Adrenal gland (tissue), 12 donors: Measurements from ENCODE around the gene DLK1. TPM values are rescaled to one million over a fixed set of nuclear protein-coding genes. Genes with fewer than 3 reads are reported as not detected.

Source experiments
- DNase-seq, 7 donors: peaks; one replicate each; pipeline ENCODE4 v3.0.0-alpha.2; 2019 to 2020
- H3K27ac ChIP-seq, 5 donors: fragments of 200-600 bp; sonication (generic) in 4 of 5; 1 replicate in 3 of 5; 2 replicates in 2 of 5; pipeline versions ENCODE4 v1.5.1 to v1.8.0; 2016 to 2020; ENCODE audit warnings: mild to moderate bottlenecking in 1 of 5
- H3K27me3 ChIP-seq: fragments of 200-600 bp; 2 replicates; pipeline ENCODE4 v1.8.0; 2021
- H3K36me3 ChIP-seq, 2 donors: fragments of 200-600 bp; replicated peaks in 1 of 2; 1 replicate in 1 of 2; 2 replicates in 1 of 2; pipeline versions ENCODE4 v1.5.1 to v1.8.0; 2018 to 2022
- H3K4me1 ChIP-seq, 2 donors: fragments of 200-600 bp; replicated peaks in 1 of 2; 1 replicate in 1 of 2; 2 replicates in 1 of 2; pipeline versions ENCODE4 v1.5.1 to v1.8.0; 2018 to 2021
- H3K4me3 ChIP-seq, 4 donors: fragments of 200-600 bp; sonication (generic) in 3 of 4; one replicate each; pipeline ENCODE4 v1.5.1; 2016 to 2018
- H3K9me3 ChIP-seq, 3 donors: fragments of 200-600 bp; sonication (generic) in 1 of 3; replicated peaks in 1 of 3; 1 replicate in 2 of 3; 2 replicates in 1 of 3; pipeline versions ENCODE4 v1.5.1 to v1.8.0; 2016 to 2021
- POLR2A ChIP-seq, 2 donors: fragments of 450-650 bp; IDR thresholded peaks; one replicate each; pipeline ENCODE4 v1.6.1; 2017; ENCODE audit warnings: antibody characterized with exemption in 2 of 2, mild to moderate bottlenecking in 2 of 2, moderate library complexity in 1 of 2
- WGBS, 4 donors: extraction: QIAGEN DNeasy Blood & Tissue Kit in 2 of 4; methylation state at CpG; one replicate each; pipeline versions ENCODE4 v1.1.5 to v1.1.7; 2013 to 2017; 5-methylcytosine and 5-hydroxymethylcytosine counted together
- intact Hi-C, 2 donors: fragments of 100-400 bp; cut with DNase I; formaldehyde crosslinking; loops; one replicate each; pipeline versions ENCODE4 v1.14.1 to v1.15.0; 2022 to 2023
- polyA plus RNA-seq, 3 donors: library from polyadenylated mRNA; stranded (reverse); fragments of 200-250 nt in 2 of 3; fragments of 350-450 nt in 1 of 3; fragmentation: Illumina TruSeq in 1 of 3; extraction: RNeasy Lipid Tissue Mini Kit (QIAGEN cat#74804) in 1 of 3; gene quantifications; one replicate each; pipeline ENCODE4 v1.2.3, GENCODE V29; 2013 to 2014
- total RNA-seq, 9 donors: library from RNA; depleted of rRNA in 4 of 9; stranded (reverse); fragments of >200 nt in 4 of 9; fragments of 120-200 nt in 1 of 9; fragmentation: NEBNext Ultra II Directional in 1 of 9; extraction: Animal tissue kit (Norgen Biotek cat#: 25700) in 1 of 9; gene quantifications; one replicate each; pipeline versions ENCODE4 v1.1.0 to v1.2.4, GENCODE V29; 2013 to 2023
- TF ChIP-seq, protein P1 (sequence below), 6 experiments: fragments of 450-650 bp in 4 of 6; fragments of 200-600 bp in 2 of 6; sonication (generic) in 1 of 6; IDR thresholded peaks; 1 replicate in 5 of 6; 2 replicates in 1 of 6; pipeline versions ENCODE4 v1.5.1 to v1.8.0; 2016 to 2021; ENCODE audit warnings: antibody characterized with exemption in 6 of 6, mild to moderate bottlenecking in 2 of 6, moderate library complexity in 1 of 6
- donor health status: healthy with polysubstance abuse.
- donor health status: Bipolar disorder and iron deficiency.
- donor health status: DM: yes; HTN: yes; CAD: no.
- donor health status: DM: no; HTN: no; CAD: no.
- donor health status: DM: no; HTN: no; CAD: no.
- donor health status: DM: yes; HTN: yes; CAD: no.

Gene DLK1
- total and polyA plus RNA-seq, 12 donors: 426 to 2,787 (median 1,682) TPM

GRCh38 chr14:100739306-100739705 lies 12.6 kb downstream of the DLK1 start:
- peak in 2 of 7 donors; percentile 6 to 55 for DNase-seq
- intact Hi-C loops: no loop called here
- Histone ChIP-seq H3K4me3 (no peak overlapping the region), H3K36me3 (peaks cover 0 to 6% of the 10 kb centered on the region in 2 donors), H3K27me3 (no peaks in the 10 kb centered on the region), H3K27ac (no peak overlapping the region), H3K4me1 (no peaks in the 10 kb centered on the region), H3K9me3 (no peaks in the 10 kb centered on the region)
- TF ChIP-seq, protein P1, sequence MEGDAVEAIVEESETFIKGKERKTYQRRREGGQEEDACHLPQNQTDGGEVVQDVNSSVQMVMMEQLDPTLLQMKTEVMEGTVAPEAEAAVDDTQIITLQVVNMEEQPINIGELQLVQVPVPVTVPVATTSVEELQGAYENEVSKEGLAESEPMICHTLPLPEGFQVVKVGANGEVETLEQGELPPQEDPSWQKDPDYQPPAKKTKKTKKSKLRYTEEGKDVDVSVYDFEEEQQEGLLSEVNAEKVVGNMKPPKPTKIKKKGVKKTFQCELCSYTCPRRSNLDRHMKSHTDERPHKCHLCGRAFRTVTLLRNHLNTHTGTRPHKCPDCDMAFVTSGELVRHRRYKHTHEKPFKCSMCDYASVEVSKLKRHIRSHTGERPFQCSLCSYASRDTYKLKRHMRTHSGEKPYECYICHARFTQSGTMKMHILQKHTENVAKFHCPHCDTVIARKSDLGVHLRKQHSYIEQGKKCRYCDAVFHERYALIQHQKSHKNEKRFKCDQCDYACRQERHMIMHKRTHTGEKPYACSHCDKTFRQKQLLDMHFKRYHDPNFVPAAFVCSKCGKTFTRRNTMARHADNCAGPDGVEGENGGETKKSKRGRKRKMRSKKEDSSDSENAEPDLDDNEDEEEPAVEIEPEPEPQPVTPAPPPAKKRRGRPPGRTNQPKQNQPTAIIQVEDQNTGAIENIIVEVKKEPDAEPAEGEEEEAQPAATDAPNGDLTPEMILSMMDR (IDR thresholded peaks at IDR 0.05): no peak
- no peak for TF ChIP-seq POLR2A (IDR thresholded peaks at IDR 0.05)
- WGBS, 4 donors: 84 to 88% (median 85%) methylated on average over 11 of the region's 11 CpGs

GRCh38 chr14:100740196-100740825 lies 13.6 kb downstream of the DLK1 start:
- DNase-seq: peak in 2 of 7 donors; percentile 12 to 33

GRCh38 chr14:100740929-100741328 lies 14.2 kb downstream of the DLK1 start:
- peak in 1 of 7 donors; percentile 37 for DNase-seq
- no peaks in the 10 kb centered on the region for H3K27me3 ChIP-seq
- TF ChIP-seq POLR2A (IDR thresholded peaks at IDR 0.05): no peak
- TF ChIP-seq, protein P1 (IDR thresholded peaks at IDR 0.05): no peak

More at GRCh38 chr14:100740196-100740825, 13.6 kb downstream of the DLK1 start:
- H3K36me3 ChIP-seq: no peaks in the 10 kb centered on the region
- no peaks in the 10 kb centered on the region for H3K4me1 ChIP-seq
- intact Hi-C loops: no loop called here
- TF ChIP-seq POLR2A (IDR thresholded peaks at IDR 0.05): no peak
- TF ChIP-seq, protein P1 (IDR thresholded peaks at IDR 0.05): no peak
- no peak overlapping the region for H3K27ac ChIP-seq
- H3K4me3 ChIP-seq: no peak overlapping the region
- no peaks in the 10 kb centered on the region for H3K27me3 ChIP-seq
- WGBS, 4 donors: 83 to 94% (median 88%) methylated on average over 8 to 9 of the region's 9 CpGs
- H3K9me3 ChIP-seq: no peaks in the 10 kb centered on the region

GRCh38 chr14:100741966-100742365 lies 15.3 kb downstream of the DLK1 start:
- intact Hi-C loops: no loop called here
- Histone ChIP-seq H3K4me3 (no peak overlapping the region), H3K27me3 (no peaks in the 10 kb centered on the region), H3K9me3 (no peaks in the 10 kb centered on the region), H3K4me1 (peaks cover 0 to 1% of the 10 kb centered on the region in 2 donors), H3K36me3 (no peaks in the 10 kb centered on the region), H3K27ac (no peak overlapping the region)
- peak in 2 of 7 donors; percentile 7 to 11 for DNase-seq
- 61 to 67% (median 64%) methylated on average over 3 of the region's 3 CpGs for WGBS, 4 donors
- no peak for TF ChIP-seq POLR2A (IDR thresholded peaks at IDR 0.05)
- TF ChIP-seq, protein P1 (IDR thresholded peaks at IDR 0.05): no peak

More at GRCh38 chr14:100740929-100741328, 14.2 kb downstream of the DLK1 start:
- no peak overlapping the region for H3K27ac ChIP-seq
- no peak overlapping the region for H3K4me3 ChIP-seq
- no peaks in the 10 kb centered on the region for H3K9me3 ChIP-seq
- intact Hi-C loops: no loop called here
- no peaks in the 10 kb centered on the region for H3K36me3 ChIP-seq
- H3K4me1 ChIP-seq: no peaks in the 10 kb centered on the region
- WGBS, 4 donors: 93 to 97% (median 96%) methylated on average over 7 of the region's 7 CpGs
